OCI-LY1 (cell line): Measurements from ENCODE around the gene EFCAB13.

ENCODE experiments used
- EZH2 ChIP-seq: fragments of 200-600 bp; sonication (generic), shearing (Covaris generic); IDR thresholded peaks from 2 replicates; pipeline ENCODE4 v1.8.0; 2017; ENCODE audit warnings: borderline replicate concordance, mixed run types, mild to moderate bottlenecking, antibody characterized with exemption, low read length, moderate library complexity, mixed read lengths
- TF ChIP-seq, protein P1 (sequence below): fragments of 200-600 bp; sonication (generic), shearing (Covaris generic); IDR thresholded peaks from 2 replicates; pipeline ENCODE4 v1.5.1; 2017; ENCODE audit warnings: mild to moderate bottlenecking, antibody characterized with exemption, low read length, moderate library complexity, mixed read lengths

DNA sequence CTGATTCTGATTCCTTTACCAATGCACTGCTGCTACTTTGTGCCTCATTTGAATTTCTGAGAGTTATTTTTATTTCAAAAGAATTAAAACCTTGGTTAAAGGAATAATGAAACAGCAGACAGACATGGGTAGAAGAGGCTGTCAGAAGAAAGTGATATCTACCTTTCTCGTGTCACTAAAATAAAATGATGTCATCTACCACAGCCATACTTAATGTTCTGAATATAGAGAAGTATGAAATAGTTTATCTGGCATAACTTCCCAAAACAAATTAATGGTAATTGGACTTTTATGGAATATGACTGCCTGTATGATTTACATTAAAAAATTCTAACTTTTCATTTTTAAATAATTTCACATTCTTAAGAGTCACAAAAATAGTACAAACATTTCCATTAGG lies 52.5 kb downstream of the EFCAB13 start:
- TF ChIP-seq, protein P1, sequence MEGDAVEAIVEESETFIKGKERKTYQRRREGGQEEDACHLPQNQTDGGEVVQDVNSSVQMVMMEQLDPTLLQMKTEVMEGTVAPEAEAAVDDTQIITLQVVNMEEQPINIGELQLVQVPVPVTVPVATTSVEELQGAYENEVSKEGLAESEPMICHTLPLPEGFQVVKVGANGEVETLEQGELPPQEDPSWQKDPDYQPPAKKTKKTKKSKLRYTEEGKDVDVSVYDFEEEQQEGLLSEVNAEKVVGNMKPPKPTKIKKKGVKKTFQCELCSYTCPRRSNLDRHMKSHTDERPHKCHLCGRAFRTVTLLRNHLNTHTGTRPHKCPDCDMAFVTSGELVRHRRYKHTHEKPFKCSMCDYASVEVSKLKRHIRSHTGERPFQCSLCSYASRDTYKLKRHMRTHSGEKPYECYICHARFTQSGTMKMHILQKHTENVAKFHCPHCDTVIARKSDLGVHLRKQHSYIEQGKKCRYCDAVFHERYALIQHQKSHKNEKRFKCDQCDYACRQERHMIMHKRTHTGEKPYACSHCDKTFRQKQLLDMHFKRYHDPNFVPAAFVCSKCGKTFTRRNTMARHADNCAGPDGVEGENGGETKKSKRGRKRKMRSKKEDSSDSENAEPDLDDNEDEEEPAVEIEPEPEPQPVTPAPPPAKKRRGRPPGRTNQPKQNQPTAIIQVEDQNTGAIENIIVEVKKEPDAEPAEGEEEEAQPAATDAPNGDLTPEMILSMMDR = no peak
- TF ChIP-seq EZH2 = no peak
